ENCODE measurements around the gene IQCE.

IQCE gene

DNA sequence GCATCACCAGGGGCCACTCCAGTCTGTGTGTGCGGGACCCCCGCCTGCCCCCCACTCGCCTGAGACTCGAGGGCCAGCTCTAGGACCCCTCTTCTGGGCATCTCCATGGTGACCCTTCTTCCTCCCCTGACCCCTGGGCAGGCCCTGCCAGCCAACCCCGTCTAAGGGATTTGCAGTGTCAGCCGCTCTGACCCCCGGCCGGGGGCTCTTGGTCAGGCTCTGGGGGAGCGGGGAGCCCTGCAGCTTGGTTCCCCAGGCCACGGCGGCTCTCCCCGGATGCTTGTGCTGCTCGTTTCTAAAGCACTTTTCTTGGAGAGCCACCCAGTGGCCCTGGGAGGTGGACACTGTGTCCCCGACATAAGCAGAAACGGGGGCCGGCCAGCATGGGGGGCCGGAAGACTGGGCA, 78.3 kb downstream of the IQCE start:
- no peak for DNase-seq

DNA sequence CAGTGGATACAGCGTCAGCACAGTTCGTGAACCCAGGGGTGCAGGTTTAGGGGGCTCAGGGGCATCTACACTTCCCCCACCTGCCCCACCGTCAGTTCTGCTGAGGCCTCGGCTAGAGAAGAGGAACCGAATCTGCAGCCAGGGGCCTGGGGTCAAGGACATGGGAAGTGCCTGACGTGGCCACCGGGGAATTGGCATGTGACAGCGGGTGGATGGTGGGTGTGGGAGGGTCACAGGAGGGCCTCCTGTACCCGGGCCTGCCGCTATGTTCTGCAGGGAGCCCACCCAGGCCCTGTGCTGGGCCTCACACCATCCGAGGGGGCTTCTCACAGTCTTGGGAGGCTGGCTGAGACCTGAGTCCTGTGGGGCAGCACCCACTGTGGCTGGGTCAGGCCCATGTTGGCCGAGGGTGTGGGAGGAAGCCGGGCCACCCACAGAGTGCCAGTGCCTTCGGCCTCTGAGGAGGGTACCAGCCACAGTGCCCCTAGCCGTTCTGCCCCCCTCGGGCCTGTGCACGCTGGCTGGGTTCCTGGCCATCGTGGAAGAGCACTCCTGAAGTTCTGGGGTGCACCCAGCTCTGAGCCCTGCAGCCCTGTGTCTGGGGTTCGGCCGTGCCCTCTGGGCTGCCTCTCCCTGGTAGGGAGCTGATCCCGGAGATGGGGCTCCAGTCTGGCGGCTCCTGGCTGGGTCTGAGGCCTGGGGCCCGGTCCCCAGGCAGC, 78.9 kb downstream of the IQCE start:
- DNase-seq, result no peak

DNA sequence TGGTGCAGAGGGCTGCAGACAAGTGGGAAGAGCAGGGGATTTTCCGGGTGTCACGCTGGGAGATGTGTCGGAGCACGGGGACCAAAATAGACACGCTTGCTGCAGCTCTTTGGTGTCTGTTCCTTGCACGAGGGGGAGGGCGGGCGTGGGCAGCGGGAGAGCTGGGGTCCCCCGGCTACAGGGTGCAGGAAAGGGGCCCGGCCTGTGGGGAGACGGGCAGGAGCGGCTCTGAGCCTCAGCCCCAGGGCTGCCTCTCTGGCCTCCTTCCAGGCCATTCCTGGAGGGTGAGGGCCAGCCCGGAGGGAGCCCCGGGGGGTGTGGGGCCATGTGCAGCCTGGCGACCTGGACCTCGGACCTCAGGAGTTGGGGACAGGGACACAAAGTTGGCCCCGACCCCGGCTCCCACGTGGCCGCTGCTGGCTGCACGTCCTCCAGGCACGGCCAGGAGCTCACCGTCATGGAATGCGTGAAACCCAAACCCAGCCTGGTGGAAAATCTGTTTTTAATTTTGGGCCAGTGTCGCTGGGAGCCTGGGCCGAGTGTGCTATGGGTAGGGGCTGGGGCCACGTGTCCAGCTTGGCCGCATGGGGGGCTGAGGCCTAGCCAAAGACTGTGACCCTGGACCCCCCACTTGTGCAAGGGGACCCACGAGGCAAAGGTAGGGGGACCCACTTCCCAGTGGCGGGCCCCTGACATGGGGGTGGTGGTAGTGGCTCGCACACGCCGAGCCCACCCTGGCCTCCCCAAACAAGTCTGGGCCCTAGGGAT, 79.6 kb downstream of the IQCE start:
- DNase-seq, result no peak

DNA sequence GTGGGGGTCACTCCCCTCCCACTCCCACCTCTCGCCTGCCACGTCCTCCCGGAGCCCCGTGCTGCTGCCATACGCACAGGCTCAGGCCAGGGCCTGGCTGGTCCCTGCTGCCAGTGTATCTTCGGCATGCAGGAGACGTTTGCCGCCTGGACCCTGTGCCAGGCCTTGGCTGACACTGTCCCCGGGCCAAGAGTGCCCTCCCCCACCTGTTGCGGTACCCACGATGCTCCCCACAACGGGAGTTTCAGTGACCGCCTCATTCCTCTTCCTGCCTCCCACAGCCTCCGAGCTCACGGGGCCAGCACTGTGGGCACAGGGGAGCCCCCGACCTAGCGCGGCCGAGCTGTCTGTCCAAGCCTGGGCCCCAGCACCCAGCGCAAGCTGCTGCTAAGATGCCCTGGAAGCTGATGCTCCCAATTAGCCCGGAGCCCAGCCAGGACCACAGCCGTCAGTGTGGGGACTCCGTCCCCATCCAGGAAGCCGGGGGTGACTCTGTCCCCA, 80.5 kb downstream of the IQCE start:
- no peak for DNase-seq

DNA sequence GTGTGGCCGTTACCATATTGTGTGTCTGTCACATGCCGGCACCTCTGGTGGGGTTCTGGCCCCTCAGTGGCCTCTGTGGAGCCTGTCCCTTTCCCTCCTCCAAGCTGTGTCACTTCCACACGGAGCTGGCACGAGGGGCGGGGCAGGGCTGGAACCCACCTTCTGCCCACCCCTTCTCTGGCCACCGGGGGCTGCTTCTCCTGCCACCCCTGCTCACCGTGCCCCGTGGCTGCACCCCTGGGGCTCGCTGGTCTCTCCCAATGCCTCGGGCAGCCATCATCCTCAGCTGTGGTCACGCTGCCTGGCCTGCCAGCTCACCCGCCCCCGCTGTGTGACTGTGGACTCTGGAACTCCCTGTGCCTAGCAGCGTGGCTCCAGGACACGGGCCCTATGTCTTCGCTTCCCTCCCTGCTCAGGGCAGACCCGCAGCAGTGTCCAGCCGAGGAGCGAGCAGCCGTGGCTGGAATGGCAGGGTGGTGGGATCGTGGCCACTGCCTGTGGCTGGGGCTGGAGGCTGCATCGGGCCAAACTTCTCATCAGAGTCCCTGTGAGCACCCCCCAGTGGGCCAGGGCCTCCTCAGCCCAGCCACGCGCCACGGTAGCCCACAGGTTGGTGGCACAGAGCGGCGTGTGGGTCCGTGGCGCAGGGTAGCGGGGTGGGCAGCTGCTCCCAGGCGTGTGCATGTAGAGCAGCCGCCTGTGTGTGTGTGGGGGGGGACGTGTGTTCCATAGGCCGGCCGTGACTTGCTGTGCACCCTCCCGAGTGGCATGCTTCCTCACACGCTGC, 81.1 kb downstream of the IQCE start:
- no peak for DNase-seq

DNA sequence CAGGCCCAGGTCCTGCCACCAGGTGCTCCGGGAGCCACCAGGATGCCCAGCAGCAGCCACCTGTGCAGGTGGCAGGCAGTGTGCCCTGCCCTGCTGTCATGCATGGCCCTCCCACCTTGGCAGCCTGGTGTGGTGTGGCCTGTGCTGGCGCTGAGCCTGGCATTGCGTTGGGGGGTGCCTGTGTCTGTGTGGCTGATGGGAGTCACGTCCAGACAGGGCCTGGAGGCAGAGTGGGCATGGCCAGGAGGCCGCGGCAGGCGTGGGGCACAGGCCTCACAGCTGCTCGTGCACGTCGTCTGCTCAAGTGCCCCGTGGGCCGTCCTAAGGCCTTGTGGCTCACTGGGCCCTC, 81.7 kb downstream of the IQCE start:
- DNase-seq, result no peak

DNA sequence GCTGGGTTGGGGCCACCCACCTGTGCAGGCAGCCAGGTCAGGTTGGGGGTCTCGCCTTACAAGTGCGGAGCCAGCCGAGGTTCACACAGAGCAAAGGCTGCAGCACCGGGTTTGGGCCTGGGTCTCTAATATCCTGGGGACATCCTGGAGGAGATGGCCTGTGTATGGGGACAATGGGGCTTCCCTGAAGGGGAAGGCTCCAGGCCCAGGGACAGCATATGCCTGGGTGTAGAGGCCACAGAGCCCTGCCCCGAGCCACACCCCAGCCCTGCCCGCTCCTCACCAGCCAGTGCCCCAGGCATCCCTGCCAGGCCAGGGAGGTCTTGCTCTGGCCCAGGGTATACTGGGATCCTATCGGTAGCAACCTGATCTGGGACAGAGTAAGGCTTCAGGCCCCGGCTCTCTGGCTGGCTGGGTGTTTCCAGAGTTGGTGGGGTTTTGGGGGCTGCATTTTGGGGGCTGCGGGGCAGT, 82.1 kb downstream of the IQCE start:
- no peak for DNase-seq

DNA sequence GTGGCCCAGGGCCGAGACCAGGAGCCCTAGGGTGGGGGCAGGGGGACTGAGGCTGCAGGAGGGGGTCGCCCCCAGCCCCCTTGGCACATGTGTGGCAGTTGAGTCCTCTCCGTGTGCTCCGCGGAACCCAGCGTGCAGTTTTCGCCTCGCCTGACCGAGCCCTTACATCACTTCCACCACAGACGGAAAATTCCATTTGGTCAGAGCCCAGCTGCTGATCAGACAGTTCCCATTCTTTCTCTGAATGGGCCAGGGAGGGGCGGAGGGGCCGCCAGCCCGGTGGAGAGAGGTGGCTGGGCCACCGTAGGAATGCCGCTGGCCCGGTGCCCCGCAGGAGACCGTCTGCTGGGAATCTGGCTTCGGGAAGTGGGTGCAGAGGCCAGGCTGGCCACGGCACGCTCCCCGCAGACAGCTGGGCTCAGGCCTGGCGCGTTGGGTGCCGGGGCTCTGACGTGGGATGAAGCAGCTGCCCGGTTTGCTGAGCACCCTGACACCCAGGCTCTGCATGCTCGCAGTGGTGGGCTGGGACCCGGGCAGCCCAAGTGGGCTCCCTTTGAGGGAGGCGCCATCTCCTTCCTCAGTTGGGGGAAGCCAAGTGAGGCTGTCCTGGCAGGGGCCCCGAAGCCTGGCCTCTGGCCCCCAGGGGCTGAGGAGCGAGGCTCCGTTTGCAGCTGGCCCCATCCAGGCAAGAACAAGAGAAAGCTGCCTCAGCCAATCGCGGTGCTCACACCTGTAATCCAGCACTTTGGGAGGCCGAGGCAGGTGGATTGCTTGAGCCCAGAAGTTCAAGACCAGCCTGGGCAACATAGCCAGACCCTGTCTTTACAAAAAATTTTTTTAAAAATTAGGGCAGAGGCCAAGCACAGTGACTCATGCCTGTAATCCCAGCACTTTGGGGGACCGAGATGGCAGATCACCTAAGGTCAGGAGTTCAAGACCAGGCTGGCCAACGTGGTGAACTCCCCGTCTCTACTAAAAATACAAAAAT, 82.9 kb downstream of the IQCE start:
- DNase-seq, result no peak

DNA sequence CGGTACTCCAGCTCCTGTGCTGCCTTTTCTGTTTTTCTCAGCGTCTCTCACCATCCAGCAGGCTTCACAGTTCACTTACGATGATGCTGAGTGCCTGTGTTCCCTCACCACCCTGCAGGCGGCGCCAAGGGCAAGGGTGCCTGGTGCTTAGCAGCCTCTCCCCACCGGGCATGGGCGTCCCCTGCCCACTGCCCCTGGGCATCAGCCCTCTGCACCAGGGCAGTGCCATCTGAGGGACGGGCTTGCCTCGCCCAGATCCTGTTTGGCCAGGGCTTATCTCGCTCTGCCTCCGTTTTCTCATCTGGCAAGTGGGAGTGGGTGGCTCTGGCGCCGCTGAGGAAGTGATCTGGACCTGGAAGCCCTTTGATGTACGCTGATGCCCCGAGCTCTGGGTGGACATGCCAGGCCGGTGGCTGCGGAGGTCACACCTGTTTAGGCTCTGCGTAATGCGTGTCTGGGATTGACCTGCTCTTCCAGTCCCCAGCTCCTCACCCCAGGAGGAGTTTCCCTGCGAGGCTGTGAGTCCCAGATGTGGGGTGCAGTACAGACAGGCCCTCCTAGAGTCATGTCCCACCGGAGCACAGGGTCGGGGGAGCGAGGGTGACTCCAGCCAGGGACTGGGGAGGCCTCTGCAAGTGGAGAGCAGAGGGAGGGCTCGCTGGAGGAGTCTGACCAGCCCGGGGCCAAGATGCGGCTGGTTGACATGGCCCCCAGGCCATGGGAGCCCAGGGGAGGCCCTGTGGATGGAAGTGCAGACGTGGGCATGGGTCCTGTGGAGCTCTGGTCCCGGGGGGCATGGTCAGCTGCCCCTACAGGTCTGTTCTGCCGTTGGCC, 84.8 kb downstream of the IQCE start:
- DNase-seq, result no peak

DNA sequence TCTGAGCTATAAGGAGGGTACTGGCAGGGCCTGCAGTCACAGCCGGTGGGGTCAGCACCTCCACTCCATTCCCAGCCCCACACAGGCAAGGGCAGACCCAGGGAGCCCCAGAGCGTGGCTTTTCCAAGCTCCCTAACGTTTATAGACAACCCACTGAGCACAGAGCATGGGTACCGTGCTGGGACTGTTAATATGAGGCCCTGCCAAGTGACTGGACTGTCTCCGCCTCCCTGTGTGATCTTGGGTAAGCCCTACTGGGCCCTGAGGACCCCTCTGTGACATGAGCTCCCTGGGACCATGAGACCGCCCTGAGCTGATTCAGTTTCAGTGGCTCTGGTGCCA, 85.4 kb downstream of the IQCE start:
- DNase-seq, result no peak

DNA sequence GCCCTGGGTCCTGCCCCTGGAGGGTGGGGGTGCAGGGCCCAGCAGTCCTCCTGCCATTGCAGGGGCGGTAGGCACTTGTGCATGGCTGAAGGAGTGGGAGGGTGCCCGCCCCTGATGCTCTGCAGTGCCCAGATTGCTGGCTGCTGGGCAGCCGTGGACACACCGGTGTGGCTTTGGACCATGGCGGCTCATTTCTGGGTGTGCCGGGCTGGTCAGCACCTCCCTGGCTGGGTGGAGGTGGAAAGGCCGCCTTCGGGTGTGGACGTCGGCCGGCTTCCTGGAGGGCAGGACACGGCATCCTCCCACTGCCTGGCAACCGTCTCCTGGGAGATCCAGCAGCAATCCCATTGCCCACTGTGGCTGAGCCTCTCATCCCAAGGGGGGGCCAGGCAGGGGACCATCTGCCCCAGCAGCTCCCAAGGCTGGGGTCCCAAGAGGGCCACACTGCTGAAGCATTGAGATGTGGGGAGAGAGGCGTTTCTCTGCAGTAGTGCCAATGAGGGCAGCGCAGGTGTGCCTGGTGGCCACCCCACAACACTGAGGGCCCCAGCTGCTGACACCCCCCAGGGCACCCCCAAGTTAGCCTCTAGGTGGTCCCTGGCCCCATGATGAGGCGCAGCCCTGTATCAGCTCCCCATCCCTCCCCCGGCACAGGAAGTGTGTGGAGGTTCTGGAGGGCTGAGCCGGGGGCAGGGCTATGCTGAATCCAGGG, 85.9 kb downstream of the IQCE start:
- DNase-seq, result no peak

DNA sequence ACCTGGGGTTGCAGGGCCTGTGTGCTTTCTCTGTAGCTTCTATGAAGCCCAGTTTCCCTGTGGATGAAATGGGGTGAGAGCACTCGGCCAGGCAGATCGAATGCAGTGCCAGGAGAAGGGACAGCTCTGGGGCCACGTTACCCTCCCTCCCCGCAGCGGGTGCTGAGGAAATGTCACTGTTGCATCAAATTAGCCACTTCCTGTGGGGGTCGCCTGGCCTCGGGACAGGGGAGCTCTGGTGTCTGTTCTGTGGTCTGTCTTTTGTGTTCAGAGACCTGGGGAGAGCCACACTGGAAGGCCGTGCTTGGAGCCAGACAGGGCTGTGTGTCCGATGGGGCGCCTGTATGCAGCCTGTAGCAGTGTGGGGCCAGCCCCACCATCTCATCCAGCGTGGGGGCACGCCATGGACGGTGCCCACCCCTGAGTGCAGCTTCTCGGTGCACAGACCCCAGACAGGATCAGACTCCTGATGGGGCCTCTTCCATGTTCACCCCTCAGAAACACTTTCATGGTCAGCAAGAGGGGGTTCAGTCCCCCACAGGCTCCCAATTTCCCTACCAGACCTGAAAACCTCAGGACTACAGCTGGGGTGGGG, 86.6 kb downstream of the IQCE start:
- DNase-seq, result no peak

DNA sequence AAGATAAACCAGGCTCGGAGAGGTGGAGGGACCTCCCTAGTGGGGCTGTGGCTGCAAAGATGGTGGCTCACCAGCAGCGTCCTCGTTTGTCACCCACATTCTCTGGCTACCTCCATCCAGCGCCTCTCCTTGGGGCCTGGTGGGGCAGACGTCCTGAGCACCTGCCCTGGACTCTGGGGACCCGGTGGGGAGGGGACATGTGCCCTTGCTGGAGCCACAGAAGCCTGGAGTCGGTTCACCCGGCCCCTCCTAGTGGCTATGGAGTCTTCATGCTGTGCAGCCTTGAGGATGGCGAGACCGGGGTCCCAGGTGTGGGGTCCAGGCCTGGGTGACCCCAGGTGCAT, 87.5 kb downstream of the IQCE start:
- DNase-seq, result no peak

DNA sequence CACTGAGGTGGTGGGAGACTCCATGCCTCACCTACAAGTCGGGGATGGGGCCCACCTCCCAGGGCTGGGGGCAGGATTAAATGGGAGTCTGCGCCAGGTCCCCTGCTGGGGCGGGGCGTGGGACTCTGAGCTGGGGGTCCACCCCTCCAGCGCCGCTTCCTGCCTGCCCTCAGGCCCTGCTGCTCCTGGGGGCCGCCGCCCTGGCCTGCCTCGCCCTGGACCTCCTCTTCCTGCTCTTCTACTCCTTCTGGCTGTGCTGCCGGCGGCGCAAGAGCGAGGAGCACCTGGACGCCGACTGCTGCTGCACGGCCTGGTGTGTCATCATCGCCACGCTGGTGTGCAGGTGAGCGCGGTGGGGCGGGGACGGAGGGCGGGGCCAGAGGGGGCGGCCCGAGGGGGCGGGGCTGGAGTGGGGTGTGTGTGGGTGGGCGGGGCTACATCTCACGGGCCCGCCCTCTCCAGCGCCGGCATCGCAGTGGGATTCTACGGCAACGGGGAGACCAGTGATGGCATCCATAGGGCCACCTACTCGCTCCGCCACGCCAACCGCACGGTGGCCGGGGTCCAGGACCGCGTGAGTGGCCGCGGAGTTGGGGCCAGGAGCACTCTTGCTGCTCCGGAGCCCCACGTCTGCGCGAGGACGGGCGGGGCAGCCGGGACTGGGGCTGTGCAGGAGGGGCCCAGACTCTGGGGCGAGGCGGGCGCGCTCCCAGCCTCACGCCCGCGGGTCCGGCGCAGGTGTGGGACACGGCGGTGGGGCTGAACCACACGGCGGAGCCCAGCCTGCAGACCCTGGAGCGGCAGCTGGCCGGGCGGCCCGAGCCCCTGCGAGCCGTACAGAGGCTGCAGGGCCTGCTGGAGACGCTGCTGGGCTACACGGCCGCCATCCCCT, 88.1 kb downstream of the IQCE start:
- no peak for DNase-seq

DNA sequence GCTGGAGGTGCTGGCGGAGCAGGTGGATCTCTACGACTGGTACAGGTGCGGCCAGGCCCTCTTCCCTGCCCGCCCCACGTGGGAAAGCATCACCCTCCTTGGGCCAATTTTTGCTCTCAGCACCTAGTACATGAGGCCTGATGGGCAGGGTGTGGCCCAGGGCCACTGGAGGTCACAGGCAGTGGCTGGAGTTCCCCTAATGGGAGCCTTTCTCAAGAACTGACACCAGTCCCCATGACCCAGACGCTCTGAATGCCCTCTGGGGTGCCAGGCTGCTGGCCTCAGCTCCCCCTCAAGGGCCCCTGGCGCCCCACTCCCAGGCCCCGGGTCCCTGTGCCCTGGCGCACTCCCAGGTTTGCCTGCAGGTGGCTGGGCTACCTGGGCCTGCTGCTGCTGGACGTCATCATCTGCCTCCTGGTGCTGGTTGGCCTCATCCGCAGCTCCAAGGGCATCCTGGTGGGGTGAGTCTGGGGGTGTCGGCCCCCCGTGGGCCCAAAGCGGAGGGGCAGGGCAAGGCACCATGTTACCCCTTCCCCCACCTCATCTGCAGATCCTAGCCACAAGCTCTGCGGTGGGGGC, 88.9 kb downstream of the IQCE start:
- no peak for DNase-seq

DNA sequence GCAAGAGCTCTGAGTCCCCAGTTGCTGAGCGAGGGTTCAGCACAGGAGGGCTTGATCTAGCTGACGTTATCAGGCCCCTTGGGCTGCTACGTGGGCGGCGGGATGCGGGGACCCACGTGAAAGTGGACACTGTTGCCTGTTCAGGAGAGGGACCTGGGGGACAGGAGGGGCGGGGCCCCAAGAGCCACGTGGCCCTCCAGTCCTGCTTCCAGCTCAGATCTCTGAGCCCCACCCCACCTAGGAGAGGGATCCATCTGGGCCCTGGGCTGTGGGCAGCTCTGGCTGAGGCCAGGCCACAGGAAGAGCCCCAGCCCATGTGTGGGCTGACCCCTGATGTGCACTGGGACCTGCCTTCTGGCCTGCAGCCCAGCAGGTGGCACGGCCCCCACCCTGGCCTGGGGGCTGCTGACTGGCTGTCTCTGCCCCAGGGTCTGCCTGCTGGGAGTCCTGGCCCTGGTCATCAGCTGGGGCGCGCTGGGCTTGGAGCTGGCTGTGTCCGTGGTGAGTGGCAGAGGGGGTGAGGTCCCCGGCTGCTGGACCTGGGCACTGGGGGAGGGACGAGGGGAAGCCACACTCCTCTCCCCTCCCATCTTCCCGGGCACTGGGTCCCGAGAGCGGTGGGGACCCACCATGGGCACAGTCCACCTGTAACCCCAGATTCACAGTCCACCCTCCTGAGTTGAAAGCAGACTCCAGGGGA, 90.5 kb downstream of the IQCE start:
- no peak for DNase-seq

DNA sequence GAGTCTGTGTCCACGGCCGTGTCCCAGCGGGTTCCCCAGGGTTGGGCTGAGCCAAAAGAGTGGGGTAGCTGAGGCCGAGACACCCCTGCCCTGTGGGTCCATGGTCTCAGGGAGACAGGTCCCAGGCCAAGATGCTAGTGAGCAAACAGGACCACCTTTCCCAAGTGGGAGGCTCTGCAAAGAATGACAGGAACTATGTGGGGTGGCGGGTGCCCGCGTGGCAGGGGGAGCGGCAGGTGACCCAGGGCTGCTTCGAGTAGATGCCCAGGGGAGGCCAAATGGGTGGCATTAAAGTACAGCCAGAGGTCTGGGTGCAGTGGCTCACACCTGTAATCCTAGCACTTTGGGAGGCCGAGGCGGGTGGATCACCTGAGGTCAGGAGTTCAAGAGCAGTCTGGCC, 91.2 kb downstream of the IQCE start:
- no peak for DNase-seq

DNA sequence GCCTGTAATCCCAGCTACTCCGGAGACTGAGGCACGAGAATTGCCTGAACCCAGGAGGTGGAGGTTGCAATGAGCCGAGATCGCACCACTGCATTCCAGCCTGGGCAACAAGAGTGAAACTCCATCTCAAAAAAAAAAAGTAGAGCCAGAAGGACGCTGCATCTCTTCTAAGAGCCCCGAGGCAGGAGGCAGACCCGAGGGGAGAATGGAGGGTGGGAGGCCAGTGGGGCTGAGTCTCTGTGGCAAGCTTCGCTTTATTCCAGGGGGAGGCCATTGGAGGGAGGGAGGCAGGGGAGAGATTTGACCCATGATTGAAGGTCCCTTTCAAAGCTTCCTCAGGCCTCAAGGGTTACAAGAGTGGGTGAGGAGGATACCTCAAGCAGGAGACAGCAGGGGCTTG, 91.7 kb downstream of the IQCE start:
- no peak for DNase-seq

DNA sequence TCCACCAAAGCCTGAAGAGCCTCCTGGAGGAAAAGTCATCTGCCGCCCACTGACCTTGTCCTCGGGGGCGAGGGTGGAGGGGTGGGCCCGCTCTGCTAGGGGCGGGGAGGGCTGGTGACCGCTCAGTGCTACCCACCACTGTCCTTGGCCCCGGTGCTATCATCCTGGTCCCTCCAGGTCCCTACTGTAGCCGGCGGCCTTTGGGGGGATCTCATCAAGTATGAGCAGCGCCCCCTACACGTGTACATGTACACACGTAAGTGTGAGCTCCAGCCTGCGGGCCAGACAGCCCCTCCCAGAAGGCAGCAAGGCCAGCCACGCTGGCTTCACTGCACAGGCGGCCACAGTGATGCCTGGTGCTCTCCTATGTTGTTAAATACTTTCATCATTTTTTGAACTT, 92.6 kb downstream of the IQCE start:
- DNase-seq, result no peak

Data from NCI-H146 (cell line).